Suppressor macrophage (primary cell): ENCODE data around the gene OR1D5.
"Not testable (repeated sequence)": the region's sequence is repeated elsewhere in the genome, so short reads cannot be mapped to it uniquely, and the experiment has no call there.

ENCODE experiments used
- DNase-seq, 4 experiments: peaks; one replicate each; pipeline ENCODE4 v3.0.0-alpha.2; 2020 to 2022

Gene OR1D5

GRCh38 chr17:3032258-3033247 lies 30.9 kb downstream of the OR1D5 start:
- DNase-seq = no peak

DNA sequence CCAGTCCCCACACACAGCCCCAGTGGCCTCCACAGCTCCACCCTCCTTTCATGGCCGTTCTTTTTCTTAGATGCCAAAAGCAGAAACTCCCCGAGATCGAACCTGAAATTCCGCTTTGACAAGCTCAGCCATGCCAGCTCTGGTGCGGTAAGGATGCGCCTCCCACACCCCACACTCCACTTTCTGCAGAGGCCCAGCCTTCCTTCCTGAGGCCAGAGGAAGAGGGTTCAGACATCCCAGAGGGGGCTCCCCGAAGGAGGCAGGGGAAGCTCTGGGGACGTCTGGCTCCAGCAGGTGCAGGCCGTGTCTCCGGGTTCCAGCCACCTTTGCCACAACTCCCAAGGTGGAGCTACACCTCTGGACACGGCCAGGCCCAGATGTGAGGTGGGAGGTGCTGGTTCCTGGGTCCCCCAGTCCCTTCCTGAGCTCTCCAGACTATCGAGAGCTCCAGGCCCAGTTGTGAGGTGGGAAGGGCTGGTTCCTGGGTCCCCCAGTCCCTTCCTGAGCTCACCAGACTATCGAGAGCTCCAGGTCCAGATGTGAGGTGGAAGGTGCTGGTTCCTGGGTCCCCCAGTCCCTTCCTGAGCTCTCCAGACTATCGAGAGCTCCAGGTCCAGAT lies 32.4 kb downstream of the OR1D5 start:
- not testable (repeated sequence) for DNase-seq

GRCh38 chr17:3030096-3030495 lies 33.3 kb downstream of the OR1D5 start:
- DNase-seq = peak; percentile 60 to 85 (median 70)

DNA sequence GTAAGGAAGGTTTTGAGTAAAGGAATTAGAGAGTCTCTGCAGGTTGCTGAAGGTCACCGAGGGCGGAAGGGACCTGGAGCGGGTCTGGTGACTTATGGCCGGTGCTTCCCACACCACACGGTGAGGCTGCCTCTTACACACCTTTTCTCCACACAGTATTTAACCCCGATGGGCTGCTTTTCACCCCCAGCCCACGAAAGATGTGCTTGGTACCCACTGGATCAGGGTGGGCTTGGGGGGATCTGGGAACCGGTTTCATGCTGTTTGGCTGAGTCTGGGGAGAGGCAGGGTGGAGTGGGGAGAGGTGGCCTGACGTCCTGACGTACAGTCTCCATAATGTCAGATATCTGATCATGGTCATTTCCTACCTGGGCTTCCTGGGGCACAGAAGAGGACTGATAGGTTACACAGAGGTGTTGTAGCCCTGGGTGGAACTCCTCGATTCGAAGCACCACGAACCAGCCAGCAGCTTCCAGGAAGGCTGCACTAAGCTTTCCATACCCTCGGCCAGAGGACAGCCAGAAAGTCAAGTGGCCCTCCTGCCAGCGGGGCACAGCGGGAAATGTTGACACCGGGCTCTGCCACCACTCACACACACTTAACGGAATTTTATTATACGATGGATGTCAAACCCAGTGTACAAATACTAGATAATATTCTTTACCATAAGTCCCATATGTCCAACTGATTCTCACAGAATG lies 34.0 kb downstream of the OR1D5 start:
- DNase-seq = no peak

- DNase-seq = no peak
Observed at GRCh38 chr17:3027786-3028532, 35.4 kb downstream of the OR1D5 start.

GRCh38 chr17:3026856-3027751 lies 36.3 kb downstream of the OR1D5 start:
- DNase-seq = no peak

GRCh38 chr17:3026125-3026855 lies 37.1 kb downstream of the OR1D5 start:
- DNase-seq = no peak

DNA sequence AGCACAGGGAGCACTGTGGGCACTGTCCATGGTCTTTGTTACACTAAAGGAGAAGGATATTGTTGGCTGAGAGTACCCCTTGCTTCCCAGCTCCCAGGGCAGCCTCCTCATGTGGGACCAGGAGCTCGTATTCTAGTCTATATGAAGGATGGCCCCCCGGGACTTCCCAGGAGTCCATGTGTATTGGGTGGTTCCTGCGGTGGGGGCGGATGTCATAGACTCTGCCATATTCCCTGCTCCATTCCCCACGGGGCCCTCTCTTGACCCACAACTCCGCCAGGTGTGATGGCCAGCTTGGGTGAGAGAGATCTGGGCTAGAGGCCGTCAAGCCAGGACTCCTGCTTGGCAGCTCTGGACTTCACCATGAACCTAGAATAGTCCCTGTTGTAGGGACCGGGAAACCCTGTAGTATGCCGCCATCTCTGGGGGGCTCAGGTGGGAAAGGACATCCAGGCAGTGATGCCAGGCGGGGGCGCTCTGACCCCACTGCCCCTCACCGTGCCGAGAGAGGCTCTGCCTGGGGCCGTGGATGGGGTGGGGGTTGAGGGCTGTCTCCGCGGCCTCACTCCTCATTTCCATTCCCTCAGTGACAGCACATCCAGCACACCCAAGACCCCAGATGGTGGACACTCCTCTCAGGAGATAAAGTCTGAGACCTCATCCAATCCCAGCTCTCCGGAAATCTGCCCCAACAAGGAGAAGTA lies 37.8 kb downstream of the OR1D5 start:
- DNase-seq = no peak

- DNase-seq = no peak
Observed at GRCh38 chr17:3024346-3024745, 39.1 kb downstream of the OR1D5 start.

- DNase-seq = no peak
Observed at GRCh38 chr17:3022197-3022596, 41.2 kb downstream of the OR1D5 start.

GRCh38 chr17:3020381-3020780 lies 43.0 kb downstream of the OR1D5 start:
- DNase-seq = no peak

DNA sequence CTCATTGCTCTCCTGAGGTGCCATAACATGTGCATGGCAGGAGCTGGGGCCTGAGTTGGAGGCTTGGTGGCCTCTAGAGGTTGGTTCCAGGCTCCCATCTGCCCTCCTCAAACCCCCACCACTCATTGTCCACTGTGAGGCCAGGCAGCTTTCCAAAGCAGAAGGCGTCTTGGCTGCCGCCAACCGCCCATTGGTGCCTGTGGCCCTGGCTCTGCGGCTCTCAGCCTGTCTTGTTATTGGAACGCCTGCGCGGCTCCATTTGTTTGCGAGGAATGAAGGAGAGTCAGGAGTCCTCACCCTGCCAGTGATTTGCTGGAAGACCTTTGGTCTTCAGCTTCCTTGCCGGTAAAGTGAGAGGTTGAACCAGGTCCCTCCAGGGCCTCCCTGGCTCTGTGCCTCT lies 43.6 kb downstream of the OR1D5 start:
- DNase-seq = no peak

DNA sequence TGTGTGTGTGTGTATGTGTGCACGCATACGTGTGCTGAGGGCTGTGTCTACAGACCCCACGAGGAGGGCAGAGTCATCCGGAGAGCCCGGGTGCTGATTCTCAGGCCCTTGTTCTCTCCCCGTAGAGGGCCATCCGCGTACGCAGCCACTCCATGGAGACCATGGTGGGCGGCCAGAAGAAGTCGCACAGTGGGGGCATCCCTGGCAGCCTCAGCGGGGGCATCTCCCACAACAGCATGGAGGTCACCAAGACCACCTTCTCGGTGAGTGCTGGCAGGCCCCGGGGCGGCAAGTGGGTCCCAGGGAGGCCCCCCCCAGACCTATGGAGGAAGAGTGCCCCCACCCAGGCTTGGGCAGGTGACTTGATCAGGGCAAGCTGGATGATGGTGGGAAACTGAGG lies 45.5 kb downstream of the OR1D5 start:
- no peak for DNase-seq

DNA sequence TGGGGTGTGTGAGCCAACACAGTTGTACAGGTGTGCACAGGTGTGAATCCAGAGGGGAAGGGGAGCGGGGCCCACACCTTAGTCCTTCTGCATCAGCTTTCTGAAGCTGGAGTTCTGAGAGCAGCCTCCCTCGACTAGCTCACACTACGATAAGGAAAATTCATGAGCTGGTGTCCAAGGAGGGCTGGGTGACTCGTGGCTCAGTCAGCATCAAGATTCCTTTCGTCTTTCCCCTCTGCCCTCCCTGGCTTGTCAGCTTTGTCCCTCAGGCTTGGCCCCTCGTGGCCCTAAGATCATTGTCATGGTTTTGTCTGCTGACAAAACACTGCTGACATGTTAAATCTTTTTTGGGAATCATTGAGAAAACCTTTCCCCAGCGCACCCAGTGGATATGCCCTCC lies 47.5 kb downstream of the OR1D5 start:
- no peak for DNase-seq

DNA sequence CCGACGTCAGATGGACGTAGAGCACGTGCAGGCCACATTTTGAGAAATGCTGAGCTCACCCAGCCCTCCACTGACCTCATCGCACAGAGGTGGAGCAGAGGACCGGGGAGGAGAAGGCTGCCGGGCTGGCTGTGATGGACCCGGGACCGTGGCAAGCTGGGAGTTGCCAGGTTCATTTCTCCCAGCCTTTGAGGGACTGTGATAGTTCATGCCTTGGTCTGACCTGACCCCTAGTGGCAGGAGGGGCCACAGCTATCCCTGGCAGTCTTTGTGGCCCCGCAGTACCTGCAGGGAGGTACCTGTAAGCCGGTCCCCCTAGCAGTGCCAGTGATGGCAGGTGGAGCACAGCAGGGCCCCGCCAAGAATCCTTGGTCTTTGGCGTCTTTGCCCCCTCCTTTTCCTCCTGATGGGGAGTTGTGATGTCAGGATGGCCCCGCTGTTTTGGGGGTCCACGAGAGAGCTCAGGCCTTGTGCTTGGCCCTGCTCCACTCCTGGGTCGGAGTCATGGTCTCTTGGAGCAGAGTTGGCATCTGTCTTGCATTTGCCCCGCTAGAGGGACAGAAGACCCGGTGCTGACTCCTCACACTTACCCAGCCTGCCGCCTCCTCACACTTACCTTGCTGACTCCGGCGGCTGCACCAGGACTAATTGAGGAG lies 50.4 kb downstream of the OR1D5 start:
- peak; percentile 55 to 80 (median 68) for DNase-seq
